ENCODE results near the gene GUCA1A. TPM values are rescaled to one million over a fixed set of nuclear protein-coding genes. Genes with fewer than 3 reads are reported as not detected.
"Not testable (repeated sequence)": the region's sequence is repeated elsewhere in the genome, so short reads cannot be mapped to it uniquely, and the experiment has no call there.

The GUCA1A gene
- total RNA-seq, 2 donors from 2014 or later, result not detected

- ATAC-seq (peak; percentile 96), DNase-seq (peak; percentile 63 to 85)
- intact Hi-C loops (cut with DNase I, micrococcal nuclease), result loop anchor here (2.0 to 10.0 kb wide), 2 partner anchors 92 kb away; no protein-coding TSS in a partner anchor
Observed at GRCh38 chr6:42166444-42167141, 6.6 kb upstream of the GUCA1A start.

GRCh38 chr6:42168650-42169049, 4.5 kb upstream of the GUCA1A start:
- ATAC-seq, result no peak

GRCh38 chr6:42169780-42170179, 3.4 kb upstream of the GUCA1A start:
- not testable (repeated sequence) for ATAC-seq, DNase-seq
- intact Hi-C loops (cut with DNase I, micrococcal nuclease), result loop anchor here in 1 of 2 donors (10.0 kb wide), 1 partner anchor 95 kb away; no protein-coding TSS in a partner anchor

More at GRCh38 chr6:42168650-42169049, 4.5 kb upstream of the GUCA1A start:
- intact Hi-C loops (cut with DNase I, micrococcal nuclease), result loop anchor here in 1 of 2 donors (10.0 kb wide), 1 partner anchor 94 kb away; no protein-coding TSS in a partner anchor
- no peak for DNase-seq

- ATAC-seq (peak; percentile 89), DNase-seq (no peak)
- intact Hi-C loops (cut with DNase I, micrococcal nuclease), result no loop called here
Observed at GRCh38 chr6:42171813-42172581, 1.2 kb upstream of the GUCA1A start.

GRCh38 chr6:42175860-42176259, 2.7 kb downstream of the GUCA1A start:
- intact Hi-C loops (cut with DNase I, micrococcal nuclease), result no loop called here
- DNase-seq, result no peak
- ATAC-seq, result no peak

DNA sequence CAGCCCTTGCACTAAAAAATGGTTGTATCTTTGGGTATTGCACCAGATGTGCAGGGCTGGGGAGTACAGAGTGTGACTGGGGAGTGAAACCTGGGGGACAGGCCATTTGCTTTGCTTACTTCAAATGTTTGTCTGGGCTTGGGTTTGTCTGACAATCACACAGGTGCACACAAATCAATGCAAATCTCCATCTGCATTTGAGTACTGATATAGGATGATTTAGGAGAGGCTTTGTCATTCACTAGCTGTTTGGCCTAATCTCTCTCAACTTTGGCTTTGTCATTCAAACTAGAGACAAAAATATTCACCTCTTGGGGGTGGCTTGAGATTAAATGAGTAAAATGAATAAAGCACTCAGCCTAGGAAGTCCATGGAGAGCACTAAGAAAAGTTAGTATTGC, 3.8 kb downstream of the GUCA1A start:
- no peak for ATAC-seq
- intact Hi-C loops (cut with DNase I, micrococcal nuclease), result no loop called here
- DNase-seq, result no peak

GRCh38 chr6:42177514-42178364, 4.6 kb downstream of the GUCA1A start:
- intact Hi-C loops (cut with DNase I, micrococcal nuclease), result no loop called here
- no peak for ATAC-seq
- no peak for DNase-seq

DNA sequence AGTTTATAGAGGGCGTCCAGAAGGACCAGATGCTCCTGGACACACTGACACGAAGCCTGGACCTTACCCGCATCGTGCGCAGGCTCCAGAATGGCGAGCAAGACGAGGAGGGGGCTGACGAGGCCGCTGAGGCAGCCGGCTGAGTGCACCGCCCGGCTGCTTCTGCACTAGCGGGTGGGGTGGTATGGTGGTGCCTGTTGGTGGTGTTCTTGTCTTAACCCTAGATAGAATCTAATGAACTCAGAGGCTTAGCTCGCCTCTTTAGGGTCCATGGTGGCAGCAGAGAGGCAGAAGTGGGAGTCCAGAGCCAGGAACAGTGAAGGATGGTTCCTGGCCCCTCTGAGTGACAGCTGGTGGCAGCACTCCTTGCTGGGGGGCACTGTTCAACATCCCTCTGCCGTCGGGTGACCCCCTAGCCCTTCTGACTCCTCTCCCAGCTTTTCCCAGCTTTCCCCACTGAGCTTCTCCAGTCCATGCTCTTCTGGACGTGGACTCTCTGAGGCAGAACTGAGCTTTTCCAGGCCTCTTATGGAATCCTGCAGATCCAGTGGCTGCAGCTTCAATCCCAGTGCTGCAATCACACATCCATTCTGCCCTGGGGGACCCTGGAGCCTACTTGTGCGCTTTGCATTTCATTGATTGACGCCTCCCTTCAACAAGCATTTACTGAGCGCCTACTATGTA, 6.2 kb downstream of the GUCA1A start:
- no peak for ATAC-seq

GRCh38 chr6:42179945-42180313, 6.8 kb downstream of the GUCA1A start:
- DNase-seq, result no peak
- intact Hi-C loops (cut with DNase I, micrococcal nuclease), result no loop called here
- ATAC-seq, result no peak

More for the DNA sequence above, 6.2 kb downstream of the GUCA1A start:
- no peak for DNase-seq
- intact Hi-C loops (cut with DNase I, micrococcal nuclease), result no loop called here

DNA sequence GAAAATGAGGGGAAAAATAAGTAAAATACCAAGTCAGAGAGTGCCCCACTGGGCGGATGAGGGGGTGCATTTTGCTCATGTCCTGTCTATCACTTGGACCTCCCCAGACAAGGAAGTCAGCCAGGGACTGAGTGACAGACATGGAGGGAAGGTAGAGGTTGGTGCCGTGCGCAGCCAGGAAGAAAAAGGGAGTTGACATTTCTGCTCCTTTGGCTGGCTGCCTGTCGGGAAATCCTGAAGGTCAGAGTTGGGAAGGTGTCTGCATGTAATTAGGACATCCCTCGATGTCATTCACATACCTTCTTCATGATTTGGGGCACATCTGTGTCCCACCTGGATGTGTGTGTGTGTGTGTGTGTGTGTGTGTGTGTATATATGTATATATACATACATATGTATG, 8.9 kb downstream of the GUCA1A start:
- peak in 1 of 2 donors; percentile 85 for DNase-seq
- ATAC-seq, result peak; percentile 98
- intact Hi-C loops (cut with DNase I, micrococcal nuclease), result no loop called here

DNA sequence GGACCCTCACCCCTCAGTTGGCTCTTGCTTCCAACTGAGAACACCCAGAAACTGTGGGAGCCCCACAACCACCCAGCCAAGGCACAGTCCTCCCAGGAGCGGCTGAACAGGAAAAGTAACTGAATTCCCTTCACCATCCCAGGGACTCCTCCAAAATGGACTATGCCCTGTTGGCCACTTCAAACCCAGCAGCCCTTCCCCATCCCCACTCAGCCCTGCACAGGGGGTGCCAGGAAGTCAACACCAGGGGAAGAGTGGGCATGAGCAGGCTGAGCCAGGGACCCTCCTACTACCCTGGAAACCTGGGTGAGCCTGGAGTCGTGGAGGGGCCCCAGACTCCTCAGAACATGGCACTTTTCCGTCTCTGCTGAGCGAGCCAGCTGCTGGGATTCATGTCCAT, 11.3 kb downstream of the GUCA1A start:
- DNase-seq, result no peak
- no peak for ATAC-seq
- intact Hi-C loops (cut with DNase I, micrococcal nuclease), result no loop called here

DNA sequence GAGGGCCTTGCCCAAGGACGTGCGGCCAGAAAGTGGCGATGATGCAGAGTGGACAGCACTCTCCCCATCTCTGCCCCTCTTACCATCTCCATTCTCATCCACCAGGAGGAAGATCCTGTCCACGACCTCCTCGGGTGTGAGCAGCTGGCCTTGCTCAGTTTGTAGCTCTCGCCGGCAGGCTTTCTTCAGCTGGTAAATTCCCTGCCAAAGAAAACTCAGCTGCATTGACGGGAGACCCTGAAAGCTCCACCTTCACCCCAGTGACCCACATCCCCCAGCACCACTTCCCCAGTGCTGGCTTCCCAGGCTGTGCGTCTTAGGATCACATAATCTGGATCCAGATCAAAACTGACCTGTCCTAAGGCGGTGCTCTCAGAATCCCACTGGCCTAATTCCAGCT, 12.4 kb downstream of the GUCA1A start:
- ATAC-seq (no peak), DNase-seq (no peak)
- intact Hi-C loops (cut with DNase I, micrococcal nuclease), result no loop called here

GRCh38 chr6:42188406-42188805, 15.2 kb downstream of the GUCA1A start:
- ATAC-seq, result no peak
- intact Hi-C loops (cut with DNase I, micrococcal nuclease), result no loop called here
- DNase-seq, result no peak

DNA sequence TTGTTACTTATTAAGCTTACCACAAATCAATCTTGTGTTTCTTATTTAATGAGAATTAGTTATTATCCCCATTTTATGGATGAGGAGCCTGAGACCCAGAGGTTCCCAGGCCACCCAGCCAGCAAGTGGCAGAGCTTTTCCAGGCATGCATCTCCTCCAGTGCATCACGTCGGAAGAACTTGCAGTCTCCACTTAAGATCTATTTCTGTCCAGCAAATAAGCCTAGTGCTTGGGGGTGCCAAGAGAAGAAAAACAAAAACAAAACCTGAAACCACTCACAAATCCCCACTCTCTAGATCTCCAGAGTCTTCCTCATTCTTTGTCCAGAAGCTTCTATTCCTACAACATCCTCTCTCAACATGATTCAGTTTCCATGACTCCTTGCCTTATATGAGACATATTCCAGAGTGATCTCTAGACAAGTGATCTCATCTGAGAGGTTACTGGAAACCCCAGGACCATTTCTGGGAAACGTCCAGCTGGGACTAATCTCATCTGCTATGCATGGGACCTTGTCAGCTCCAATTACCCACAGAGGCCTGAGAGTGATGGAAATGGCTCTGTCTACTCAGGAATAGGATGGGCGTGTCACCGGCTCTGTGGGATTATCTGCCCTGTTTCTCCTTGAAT, 17.5 kb downstream of the GUCA1A start:
- DNase-seq (no peak), ATAC-seq (no peak)
- intact Hi-C loops (cut with DNase I, micrococcal nuclease), result no loop called here

GRCh38 chr6:42192385-42192784, 19.2 kb downstream of the GUCA1A start:
- intact Hi-C loops (cut with DNase I, micrococcal nuclease); ATAC-seq; DNase-seq: not testable (repeated sequence)

DNA sequence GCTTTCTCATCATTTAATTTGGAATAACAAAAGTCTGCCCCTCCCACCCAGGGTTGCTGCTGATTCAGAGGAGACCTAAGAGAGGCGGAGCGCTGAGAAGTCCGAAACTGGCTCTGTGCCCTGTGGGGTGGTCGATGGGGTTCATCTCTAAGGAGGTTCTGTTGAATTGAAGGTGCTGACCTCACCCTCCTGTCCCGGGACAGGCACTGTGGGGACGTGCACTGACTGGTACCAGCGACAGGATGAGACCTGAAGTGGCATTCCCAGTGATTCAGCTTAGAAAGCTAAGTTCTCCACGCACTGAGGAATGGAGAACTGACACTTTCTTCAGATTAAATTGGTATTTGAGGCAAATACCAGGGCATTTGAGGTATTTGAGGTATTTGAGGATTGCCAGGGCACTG, 20.3 kb downstream of the GUCA1A start:
- DNase-seq (no peak), ATAC-seq (no peak)
- intact Hi-C loops (cut with DNase I, micrococcal nuclease), result no loop called here

DNA sequence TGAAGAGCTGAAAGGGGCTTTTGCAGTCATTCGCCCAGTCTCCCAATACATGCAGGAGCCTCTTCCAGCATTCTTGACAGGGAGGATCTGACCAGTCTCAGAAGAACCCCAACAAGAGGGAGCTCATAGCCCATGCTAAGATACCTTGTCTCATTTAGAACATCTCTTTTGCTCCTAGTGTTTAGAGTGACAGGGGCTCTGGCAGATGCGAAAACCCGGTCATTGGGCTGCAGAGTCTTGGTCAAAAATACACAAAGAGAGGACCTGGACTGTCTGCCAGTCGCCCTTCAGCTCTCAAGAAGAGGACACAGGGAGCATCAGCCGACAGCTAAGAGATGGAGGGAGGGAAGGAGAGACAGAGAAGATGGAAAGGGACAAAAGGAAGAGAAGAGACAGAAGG, 20.9 kb downstream of the GUCA1A start:
- intact Hi-C loops (cut with DNase I, micrococcal nuclease), result no loop called here
- DNase-seq, result no peak

DNA sequence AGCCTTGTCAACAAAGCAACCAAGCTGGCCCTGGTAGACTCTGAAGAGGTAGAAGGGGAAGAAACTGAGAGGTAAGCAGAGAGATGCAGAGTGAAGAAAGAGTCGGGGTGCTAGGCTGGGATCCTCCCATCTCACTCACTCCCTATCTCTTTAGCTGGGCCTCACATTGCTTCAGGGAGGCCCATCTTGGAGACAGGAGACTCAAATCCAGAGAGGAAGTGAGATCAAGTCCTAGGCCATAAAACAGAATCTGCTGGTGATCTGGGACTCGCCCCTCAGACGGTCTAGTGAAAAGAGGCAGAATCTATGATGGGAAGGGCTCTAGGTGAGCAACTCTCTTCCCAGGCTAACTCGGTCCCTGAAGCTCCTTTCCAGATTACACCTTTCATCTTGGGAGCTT, 22.3 kb downstream of the GUCA1A start:
- intact Hi-C loops (cut with DNase I, micrococcal nuclease), result no loop called here
- ATAC-seq (no peak), DNase-seq (no peak)

More for the DNA sequence above, 20.9 kb downstream of the GUCA1A start:
- ATAC-seq, result no peak
